Esophagus muscularis mucosa (tissue), 4 donors: ENCODE results near the gene LPCAT1.

ENCODE experiments used
- EP300 ChIP-seq: sonication (generic); formaldehyde crosslinking; IDR thresholded peaks from one replicate; pipeline ENCODE4 v1.6.1; 2017; ENCODE audit warnings: antibody characterized with exemption
- POLR2A ChIP-seq: fragments of 450-650 bp; IDR thresholded peaks from one replicate; pipeline ENCODE4 v1.6.1; 2017; ENCODE audit warnings: antibody characterized with exemption, moderate library complexity, mild to moderate bottlenecking, low read depth
- POLR2AphosphoS5 ChIP-seq, 2 donors: sonication (generic); formaldehyde crosslinking; IDR thresholded peaks; one replicate each; pipeline ENCODE4 v1.6.1; 2017; ENCODE audit warnings: antibody characterized with exemption in 2 of 2
- TF ChIP-seq, protein P1 (sequence below), 3 experiments: fragments of 200-600 bp in 2 of 3; fragments of 450-650 bp in 1 of 3; sonication (generic) in 2 of 3; IDR thresholded peaks; one replicate each; pipeline ENCODE4 v1.5.1; 2017 to 2019; ENCODE audit warnings: antibody characterized with exemption in 3 of 3, mild to moderate bottlenecking in 2 of 3, moderate library complexity in 1 of 3

DNA sequence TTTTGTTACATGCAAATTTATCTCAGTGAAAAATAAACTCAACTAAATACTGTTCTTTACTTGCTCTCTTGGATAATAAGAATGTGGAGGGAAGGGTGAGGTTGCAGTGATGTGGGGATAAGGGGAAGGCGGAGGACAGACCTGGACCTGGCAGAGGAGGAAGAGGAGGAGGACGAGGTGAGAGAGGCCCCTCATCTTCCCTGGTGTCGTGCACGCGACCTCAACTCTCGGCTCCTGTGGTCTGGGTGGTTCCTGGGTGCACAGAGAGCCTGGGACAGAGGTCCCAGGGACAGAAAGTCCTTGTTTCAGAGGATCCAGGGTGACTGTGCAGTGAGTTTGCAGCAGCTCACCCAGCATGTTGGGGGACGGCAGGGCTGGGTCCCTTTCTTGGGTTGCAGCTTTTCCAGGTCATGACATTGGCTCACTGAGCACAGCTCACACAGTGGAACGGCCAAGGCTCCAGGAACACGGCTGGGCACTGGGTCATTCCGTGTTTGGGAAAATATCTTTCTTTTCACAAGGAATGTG lies 37.7 kb upstream of the LPCAT1 start:
- TF ChIP-seq, protein P1, sequence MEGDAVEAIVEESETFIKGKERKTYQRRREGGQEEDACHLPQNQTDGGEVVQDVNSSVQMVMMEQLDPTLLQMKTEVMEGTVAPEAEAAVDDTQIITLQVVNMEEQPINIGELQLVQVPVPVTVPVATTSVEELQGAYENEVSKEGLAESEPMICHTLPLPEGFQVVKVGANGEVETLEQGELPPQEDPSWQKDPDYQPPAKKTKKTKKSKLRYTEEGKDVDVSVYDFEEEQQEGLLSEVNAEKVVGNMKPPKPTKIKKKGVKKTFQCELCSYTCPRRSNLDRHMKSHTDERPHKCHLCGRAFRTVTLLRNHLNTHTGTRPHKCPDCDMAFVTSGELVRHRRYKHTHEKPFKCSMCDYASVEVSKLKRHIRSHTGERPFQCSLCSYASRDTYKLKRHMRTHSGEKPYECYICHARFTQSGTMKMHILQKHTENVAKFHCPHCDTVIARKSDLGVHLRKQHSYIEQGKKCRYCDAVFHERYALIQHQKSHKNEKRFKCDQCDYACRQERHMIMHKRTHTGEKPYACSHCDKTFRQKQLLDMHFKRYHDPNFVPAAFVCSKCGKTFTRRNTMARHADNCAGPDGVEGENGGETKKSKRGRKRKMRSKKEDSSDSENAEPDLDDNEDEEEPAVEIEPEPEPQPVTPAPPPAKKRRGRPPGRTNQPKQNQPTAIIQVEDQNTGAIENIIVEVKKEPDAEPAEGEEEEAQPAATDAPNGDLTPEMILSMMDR (IDR thresholded peaks at IDR 0.05): no peak
- TF ChIP-seq POLR2A (no peak), POLR2AphosphoS5 (IDR thresholded peaks at IDR 0.05) (no peak), EP300 (no peak)
